Measurements from ENCODE around the gene ZDHHC1.

Gene ZDHHC1

GRCh38 chr16:67350324-67350723 is 66.0 kb downstream of the ZDHHC1 start:
- DNase-seq: no peak

- no peak for DNase-seq
These were observed 67.1 kb downstream of the ZDHHC1 start for GRCh38 chr16:67349172-67349571.

GRCh38 chr16:67346341-67346740 is 69.9 kb downstream of the ZDHHC1 start:
- no peak for DNase-seq

GRCh38 chr16:67345401-67345800 is 70.9 kb downstream of the ZDHHC1 start:
- DNase-seq: no peak

Measured in activated effector memory CD4-positive, alpha-beta T cell treated with anti-CD3 and anti-CD28 coated beads, Interleukin-2, amount 50 U/mL, for 16 hours (primary cell).